Endodermal cell (in vitro differentiated cells): ENCODE measurements around the gene PURA. TPM values are rescaled to one million over a fixed set of nuclear protein-coding genes. Genes with fewer than 3 reads are reported as not detected.
A peak's percentile ranks its signal among the peaks of the same experiment; 100 is the strongest.

Experiments used
- DNase-seq: peaks from one replicate; pipeline ENCODE4 v3.0.0-alpha.2; 2017
- H3K27ac ChIP-seq: 2 replicates; pipeline ENCODE4 v1.5.1; 2013; ENCODE audit warnings: mild to moderate bottlenecking, low read depth, low read length, moderate library complexity
- H3K27me3 ChIP-seq: 2 replicates; pipeline ENCODE4 v1.6.1; 2013; ENCODE audit warnings: mild to moderate bottlenecking, low read length, moderate library complexity; ENCODE audit not compliant: insufficient read depth, control insufficient read depth, poor library complexity, severe bottlenecking
- H3K36me3 ChIP-seq: 2 replicates; pipeline ENCODE4 v1.7.0; 2013; ENCODE audit warnings: mild to moderate bottlenecking, low read length, moderate library complexity; ENCODE audit not compliant: control insufficient read depth, insufficient read depth
- H3K4me1 ChIP-seq: one replicate; pipeline ENCODE4 v1.7.0; 2013; ENCODE audit warnings: low read length; ENCODE audit not compliant: control insufficient read depth, insufficient read depth
- H3K4me3 ChIP-seq: 2 replicates; pipeline ENCODE4 v1.5.1; 2013; ENCODE audit warnings: mild to moderate bottlenecking, low read length, moderate library complexity
- H3K9ac ChIP-seq: 2 replicates; pipeline ENCODE4 v1.6.1; 2013; ENCODE audit warnings: mild to moderate bottlenecking, low read length, moderate library complexity; ENCODE audit not compliant: poor library complexity, severe bottlenecking; ENCODE audit errors: extremely low read depth
- H3K9me3 ChIP-seq: 2 replicates; pipeline ENCODE4 v1.6.1; 2013; ENCODE audit warnings: mild to moderate bottlenecking, low read length, moderate library complexity; ENCODE audit not compliant: control insufficient read depth
- H3K27ac Mint-ChIP-seq: 2 replicates; pipeline ENCODE4 v1.8.0; 2020; ENCODE audit warnings: mixed read lengths
- H3K27me3 Mint-ChIP-seq: 2 replicates; pipeline ENCODE4 v1.8.0; 2021; ENCODE audit warnings: mild to moderate bottlenecking, mixed read lengths; ENCODE audit not compliant: insufficient read depth
- H3K36me3 Mint-ChIP-seq: 2 replicates; pipeline ENCODE4 v1.8.0; 2020; ENCODE audit warnings: low read depth, mixed read lengths
- H3K4me1 Mint-ChIP-seq: 2 replicates; pipeline ENCODE4 v1.8.0; 2020; ENCODE audit warnings: mixed read lengths
- H3K4me3 Mint-ChIP-seq: 2 replicates; pipeline ENCODE4 v1.8.0; 2020; ENCODE audit warnings: mild to moderate bottlenecking, moderate library complexity, mixed read lengths
- H3K9me3 Mint-ChIP-seq: 2 replicates; pipeline ENCODE4 v1.8.0; 2020; ENCODE audit warnings: mild to moderate bottlenecking, mixed read lengths
- WGBS, 2 experiments: methylation state at CpG; one replicate each; pipeline versions ENCODE4 v1.1.5 to v1.1.7; 2013; ENCODE audit warnings: missing lambda C conversion rate in 2 of 2, mixed read lengths in 1 of 2; ENCODE audit not compliant: insufficient coverage in 1 of 2, insufficient read length in 1 of 2; 5-methylcytosine and 5-hydroxymethylcytosine counted together
- total RNA-seq, 2 donors: library from RNA; stranded (reverse); fragmentation: NEBNext Ultra II Directional in 1 of 2; extraction: Animal tissue kit (Norgen Biotek cat#: 25700) in 1 of 2; gene quantifications; 2 replicates in 1 of 2; 3 replicates in 1 of 2; pipeline ENCODE4 v1.2.1, GENCODE V29; 2021
- TF ChIP-seq, protein P1 (sequence below): fragments of 200-600 bp; sonication (generic); conservative IDR thresholded peaks from 2 replicates; pipeline ENCODE4 v1.5.0; 2021; ENCODE audit warnings: antibody characterized with exemption, mild to moderate bottlenecking

Gene PURA
- total RNA-seq, 2 donors from 2014 or later: 6.8 to 7.7 TPM

DNA sequence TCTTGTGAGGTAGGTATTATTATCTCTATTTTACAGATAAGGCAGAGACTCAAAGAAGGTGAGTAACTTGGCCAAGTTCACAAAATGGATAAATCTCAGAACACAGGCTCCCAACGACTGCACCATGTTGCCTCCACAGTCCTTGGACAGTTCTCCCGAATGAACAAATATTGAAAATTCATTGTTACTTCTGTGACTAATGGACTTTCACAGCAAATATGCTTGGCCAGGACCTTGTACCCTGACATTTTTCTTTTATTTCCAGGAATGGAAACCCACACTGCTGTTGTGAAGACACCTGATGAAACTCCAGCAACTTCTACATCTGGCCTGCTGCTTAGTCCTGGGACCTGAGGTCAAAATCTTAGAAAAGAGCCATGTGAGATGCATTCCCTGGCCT, 58.6 kb downstream of the PURA start:
- Mint-ChIP-seq H3K36me3 (no peaks in the 10 kb centered on the region), H3K27ac (no peak overlapping the region), H3K4me1 (peaks cover 17% of the 10 kb centered on the region), H3K27me3 (peaks cover 20% of the 10 kb centered on the region), H3K9me3 (no peaks in the 10 kb centered on the region), H3K4me3 (no peak overlapping the region)
- Histone ChIP-seq H3K36me3 (no peaks in the 10 kb centered on the region), H3K4me1 (peaks cover 3% of the 10 kb centered on the region), H3K27ac (no peak overlapping the region), H3K4me3 (no peak overlapping the region), H3K27me3 (peaks cover 25% of the 10 kb centered on the region), H3K9ac (no peak overlapping the region), H3K9me3 (no peaks in the 10 kb centered on the region)
- no peak for DNase-seq
- TF ChIP-seq, protein P1, sequence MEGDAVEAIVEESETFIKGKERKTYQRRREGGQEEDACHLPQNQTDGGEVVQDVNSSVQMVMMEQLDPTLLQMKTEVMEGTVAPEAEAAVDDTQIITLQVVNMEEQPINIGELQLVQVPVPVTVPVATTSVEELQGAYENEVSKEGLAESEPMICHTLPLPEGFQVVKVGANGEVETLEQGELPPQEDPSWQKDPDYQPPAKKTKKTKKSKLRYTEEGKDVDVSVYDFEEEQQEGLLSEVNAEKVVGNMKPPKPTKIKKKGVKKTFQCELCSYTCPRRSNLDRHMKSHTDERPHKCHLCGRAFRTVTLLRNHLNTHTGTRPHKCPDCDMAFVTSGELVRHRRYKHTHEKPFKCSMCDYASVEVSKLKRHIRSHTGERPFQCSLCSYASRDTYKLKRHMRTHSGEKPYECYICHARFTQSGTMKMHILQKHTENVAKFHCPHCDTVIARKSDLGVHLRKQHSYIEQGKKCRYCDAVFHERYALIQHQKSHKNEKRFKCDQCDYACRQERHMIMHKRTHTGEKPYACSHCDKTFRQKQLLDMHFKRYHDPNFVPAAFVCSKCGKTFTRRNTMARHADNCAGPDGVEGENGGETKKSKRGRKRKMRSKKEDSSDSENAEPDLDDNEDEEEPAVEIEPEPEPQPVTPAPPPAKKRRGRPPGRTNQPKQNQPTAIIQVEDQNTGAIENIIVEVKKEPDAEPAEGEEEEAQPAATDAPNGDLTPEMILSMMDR: no peak
- 89 to 92% methylated on average over 2 of the region's 2 CpGs for WGBS, 2 experiments

DNA sequence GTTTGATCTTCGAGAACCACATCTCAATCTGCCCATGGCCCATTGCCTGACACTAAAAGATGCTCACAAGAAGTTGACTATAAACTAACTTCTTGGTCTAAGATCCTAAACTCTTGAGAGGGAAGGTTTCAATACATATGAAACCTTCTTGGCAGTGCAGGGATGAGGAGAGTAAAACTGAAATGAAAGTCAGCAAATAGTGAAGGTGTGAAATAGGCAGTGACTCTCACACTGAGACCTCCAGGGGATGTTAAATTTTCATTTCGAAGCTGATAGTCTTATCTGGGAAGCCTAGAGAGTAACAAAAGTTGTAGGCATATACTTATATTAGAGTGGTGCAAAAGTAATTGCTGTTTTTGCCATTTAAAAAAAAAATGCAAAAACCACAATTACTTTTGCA, 60.1 kb downstream of the PURA start:
- H3K27me3 ChIP-seq: peaks cover 25% of the 10 kb centered on the region
- H3K4me1 Mint-ChIP-seq: peaks cover 17% of the 10 kb centered on the region
- peaks cover 20% of the 10 kb centered on the region for H3K27me3 Mint-ChIP-seq
- H3K4me1 ChIP-seq: peaks cover 3% of the 10 kb centered on the region
- no peaks in the 10 kb centered on the region for H3K9me3 Mint-ChIP-seq
- peak overlapping the region; percentile 88 for H3K4me3 Mint-ChIP-seq
- no peaks in the 10 kb centered on the region for H3K9me3 ChIP-seq
- no peaks in the 10 kb centered on the region for H3K36me3 Mint-ChIP-seq
- TF ChIP-seq, protein P1: no peak
- H3K36me3 ChIP-seq: no peaks in the 10 kb centered on the region
- WGBS, 2 experiments: 98 to 100% methylated on average over 1 to 2 of the region's 2 CpGs
- no peak overlapping the region for H3K27ac Mint-ChIP-seq
- no peak overlapping the region for H3K4me3 ChIP-seq
- DNase-seq: no peak
- H3K27ac ChIP-seq: no peak overlapping the region
- H3K9ac ChIP-seq: no peak overlapping the region

DNA sequence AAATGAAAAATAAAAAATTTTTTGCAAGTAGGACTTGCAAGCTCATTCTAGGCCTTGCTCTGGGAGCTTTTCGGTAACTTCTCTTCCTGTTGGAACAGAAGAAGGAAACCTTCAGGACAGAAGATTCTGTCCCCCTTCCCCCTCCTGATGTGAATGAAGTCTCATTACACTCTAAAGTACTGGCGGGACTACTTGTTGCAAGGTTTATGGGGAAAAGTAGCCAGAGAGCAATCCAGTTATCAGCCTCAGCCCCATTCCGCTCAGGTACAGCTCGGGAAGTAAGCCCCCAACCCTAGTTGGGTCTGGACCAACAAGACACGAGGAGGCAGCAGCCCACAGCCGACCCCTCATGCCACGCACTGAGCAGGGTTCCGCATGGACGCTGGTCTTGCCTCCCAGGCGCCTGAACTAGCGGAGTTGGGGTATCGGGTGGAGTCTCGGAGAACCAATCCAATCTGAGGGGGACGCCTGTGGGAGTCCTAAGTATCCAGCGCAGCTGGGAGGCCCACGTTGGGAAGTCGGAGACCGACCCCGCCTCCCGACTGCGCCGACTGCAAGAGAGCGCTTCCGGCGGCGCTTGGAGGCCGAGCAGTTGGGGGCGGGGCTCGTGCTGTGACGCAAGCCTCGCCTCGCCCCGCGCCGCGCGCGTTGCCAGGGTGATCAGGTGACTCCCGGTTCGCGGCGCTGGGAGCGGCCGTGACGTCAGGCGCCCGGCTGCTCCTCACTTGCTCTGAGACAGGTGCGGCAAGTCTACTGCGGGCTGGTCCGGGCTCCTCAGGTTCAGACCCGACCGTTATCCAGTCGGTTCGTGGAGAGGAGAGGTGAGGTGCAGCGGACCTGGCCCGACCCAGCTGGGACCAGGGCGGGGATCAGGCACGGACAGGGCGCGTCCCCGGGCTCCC, 60.8 kb downstream of the PURA start, which contains the start of gene CYSTM1:
Gene CYSTM1, plus strand, starts transcription at position 724 of the 902 bp plus-strand sequence. CDS start 19,278 bp downstream, outside the sequence.
- peak; percentile 99 for DNase-seq
- Mint-ChIP-seq H3K9me3 (no peaks in the 10 kb centered on the region), H3K4me3 (peak within 1 kb of the TSS; percentile 88), H3K27ac (peak within 1 kb of the TSS; percentile 96), H3K4me1 (peaks cover 17% of the 10 kb centered on the region), H3K36me3 (no peaks in the 10 kb centered on the region), H3K27me3 (peaks cover 20% of the 10 kb centered on the region)
- peaks cover 3% of the 10 kb centered on the region for H3K4me1 ChIP-seq
- peak within 1 kb of the TSS; percentile 86 for H3K27ac ChIP-seq
- peak within 1 kb of the TSS; percentile 99 for H3K4me3 ChIP-seq
- no peaks in the 10 kb centered on the region for H3K36me3 ChIP-seq
- H3K27me3 ChIP-seq: peaks cover 25% of the 10 kb centered on the region
- H3K9ac ChIP-seq: peak within 1 kb of the TSS; percentile 91
- TF ChIP-seq, protein P1: no peak
- no peaks in the 10 kb centered on the region for H3K9me3 ChIP-seq
- WGBS, 2 experiments: 3 to 4% methylated on average over 31 to 61 of the region's 61 CpGs

Other genes with a start within 250 kb of the PURA start
- gene NRG2, start 70.8 kb upstream of the PURA start, total RNA-seq: 10 to 100 TPM; 10.8 to 12.5 TPM
- 1 to 10 TPM; 2.0 to 2.5 TPM for gene IGIP, start 11.8 kb downstream of the PURA start, total RNA-seq
- 10 to 100 TPM; 30.7 to 38.1 TPM for gene CYSTM1, start 61.1 kb downstream of the PURA start, total RNA-seq
- gene PFDN1, start 189.0 kb downstream of the PURA start, total RNA-seq: 10 to 100 TPM; 62.9 to 64.4 TPM
- 1 to 10 TPM; 1.4 to 2.1 TPM for gene HBEGF, start 232.5 kb downstream of the PURA start, total RNA-seq
- 1 to 10 TPM in 1 of 2 donors, under 1 TPM in 1; 0.79 to 1.4 TPM for gene SLC4A9, start 246.1 kb downstream of the PURA start, total RNA-seq